Glutamatergic neuron (in vitro differentiated cells): ENCODE results near the gene HEPHL1. TPM values are rescaled to one million over a fixed set of nuclear protein-coding genes. Genes with fewer than 3 reads are reported as not detected.

Experiments used
- DNase-seq: peaks from one replicate; pipeline ENCODE4 v3.0.0; 2022
- H3K27ac Mint-ChIP-seq: one replicate; pipeline ENCODE4 v1.8.0; 2020; ENCODE audit warnings: mild to moderate bottlenecking, mixed read lengths, inconsistent platforms; ENCODE audit not compliant: unreplicated experiment
- H3K27me3 Mint-ChIP-seq: one replicate; pipeline ENCODE4 v1.8.0; 2020; ENCODE audit warnings: mild to moderate bottlenecking, moderate library complexity, mixed read lengths, inconsistent platforms; ENCODE audit not compliant: unreplicated experiment
- H3K36me3 Mint-ChIP-seq: one replicate; pipeline ENCODE4 v1.8.0; 2020; ENCODE audit warnings: mild to moderate bottlenecking, mixed read lengths, inconsistent platforms; ENCODE audit not compliant: unreplicated experiment
- H3K4me1 Mint-ChIP-seq: one replicate; pipeline ENCODE4 v1.8.0; 2020; ENCODE audit warnings: mild to moderate bottlenecking, low read depth, mixed read lengths, inconsistent platforms; ENCODE audit not compliant: unreplicated experiment
- H3K4me3 Mint-ChIP-seq: one replicate; pipeline ENCODE4 v1.8.0; 2020; ENCODE audit warnings: mild to moderate bottlenecking, mixed read lengths, inconsistent platforms; ENCODE audit not compliant: unreplicated experiment
- H3K9me3 Mint-ChIP-seq: one replicate; pipeline ENCODE4 v1.8.0; 2020; ENCODE audit warnings: mild to moderate bottlenecking, moderate library complexity, mixed read lengths, inconsistent platforms; ENCODE audit not compliant: unreplicated experiment
- total RNA-seq: library from RNA; stranded (reverse); fragmentation: NEBNext Ultra II Directional; extraction: Animal tissue kit (Norgen Biotek cat#: 25700); gene quantifications from one replicate; pipeline ENCODE4 v1.2.1, GENCODE V29; 2021; ENCODE audit not compliant: unreplicated experiment
- TF ChIP-seq, protein P1 (sequence below): fragments of 200-600 bp; sonication (generic); IDR thresholded peaks from one replicate; pipeline ENCODE4 v1.5.0; 2021; ENCODE audit not compliant: partially characterized antibody, unreplicated experiment

The HEPHL1 gene
- total RNA-seq, 1 donor from 2014 or later, result not detected

DNA sequence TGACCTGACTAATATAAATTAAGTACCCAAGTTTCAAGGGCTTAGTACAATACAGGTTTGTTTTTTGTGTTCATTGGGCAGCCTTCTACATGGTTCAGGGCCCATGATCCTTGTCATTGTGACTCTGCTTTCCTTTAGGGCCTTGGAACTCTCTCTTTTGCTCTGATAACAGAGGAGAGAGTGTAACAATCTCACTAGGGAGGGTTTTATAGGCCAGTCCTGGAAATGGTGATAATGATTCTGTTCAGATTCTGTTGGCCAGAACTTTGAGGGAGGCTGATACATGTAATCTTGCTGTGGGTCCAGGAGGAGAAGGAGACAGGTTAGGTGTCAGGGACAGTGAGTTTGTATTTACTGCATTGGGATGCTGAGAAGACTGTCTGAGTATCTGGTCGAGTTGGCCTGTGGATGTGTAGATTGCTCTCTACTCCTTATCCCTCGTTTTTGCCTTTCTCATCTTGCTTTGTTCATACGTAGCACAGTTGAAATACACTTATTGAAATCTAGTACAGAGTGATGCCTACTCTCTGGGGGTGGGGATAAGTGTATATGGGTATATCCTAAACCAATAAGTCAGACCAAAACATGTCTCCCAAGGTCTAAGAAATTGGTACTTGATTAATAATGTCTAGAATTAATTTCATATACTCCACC, 37.5 kb upstream of the HEPHL1 start:
- no peak overlapping the region for H3K27ac Mint-ChIP-seq
- H3K27me3 Mint-ChIP-seq, result peaks cover 2% of the 10 kb centered on the region
- TF ChIP-seq, protein P1, sequence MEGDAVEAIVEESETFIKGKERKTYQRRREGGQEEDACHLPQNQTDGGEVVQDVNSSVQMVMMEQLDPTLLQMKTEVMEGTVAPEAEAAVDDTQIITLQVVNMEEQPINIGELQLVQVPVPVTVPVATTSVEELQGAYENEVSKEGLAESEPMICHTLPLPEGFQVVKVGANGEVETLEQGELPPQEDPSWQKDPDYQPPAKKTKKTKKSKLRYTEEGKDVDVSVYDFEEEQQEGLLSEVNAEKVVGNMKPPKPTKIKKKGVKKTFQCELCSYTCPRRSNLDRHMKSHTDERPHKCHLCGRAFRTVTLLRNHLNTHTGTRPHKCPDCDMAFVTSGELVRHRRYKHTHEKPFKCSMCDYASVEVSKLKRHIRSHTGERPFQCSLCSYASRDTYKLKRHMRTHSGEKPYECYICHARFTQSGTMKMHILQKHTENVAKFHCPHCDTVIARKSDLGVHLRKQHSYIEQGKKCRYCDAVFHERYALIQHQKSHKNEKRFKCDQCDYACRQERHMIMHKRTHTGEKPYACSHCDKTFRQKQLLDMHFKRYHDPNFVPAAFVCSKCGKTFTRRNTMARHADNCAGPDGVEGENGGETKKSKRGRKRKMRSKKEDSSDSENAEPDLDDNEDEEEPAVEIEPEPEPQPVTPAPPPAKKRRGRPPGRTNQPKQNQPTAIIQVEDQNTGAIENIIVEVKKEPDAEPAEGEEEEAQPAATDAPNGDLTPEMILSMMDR, result no peak
- H3K36me3 Mint-ChIP-seq, result no peaks in the 10 kb centered on the region
- no peak for DNase-seq
- no peak overlapping the region for H3K4me3 Mint-ChIP-seq
- no peaks in the 10 kb centered on the region for H3K4me1 Mint-ChIP-seq
- no peaks in the 10 kb centered on the region for H3K9me3 Mint-ChIP-seq

DNA sequence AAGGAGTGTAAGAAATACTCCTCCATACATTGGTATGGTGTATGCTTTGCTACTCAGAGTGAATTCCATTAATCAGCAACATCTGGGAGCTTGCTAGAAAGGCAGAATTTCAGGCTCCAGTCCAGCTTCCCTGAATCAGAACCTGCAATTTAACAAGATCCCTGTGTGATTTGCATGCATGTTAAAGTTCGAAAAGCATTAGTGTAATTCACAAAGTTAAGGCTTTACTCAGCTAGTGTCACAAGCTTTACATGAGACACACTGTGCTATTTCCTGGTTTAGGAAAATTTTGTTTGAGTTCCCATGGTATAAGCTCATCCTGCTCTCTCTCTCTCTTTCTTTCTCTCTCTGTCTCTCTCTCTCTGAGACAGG, 37.0 kb upstream of the HEPHL1 start:
- no peak overlapping the region for H3K27ac Mint-ChIP-seq
- no peaks in the 10 kb centered on the region for H3K9me3 Mint-ChIP-seq
- no peaks in the 10 kb centered on the region for H3K36me3 Mint-ChIP-seq
- no peak for DNase-seq
- TF ChIP-seq, protein P1, result no peak
- no peak overlapping the region for H3K4me3 Mint-ChIP-seq
- H3K4me1 Mint-ChIP-seq, result no peaks in the 10 kb centered on the region
- H3K27me3 Mint-ChIP-seq, result peaks cover 2% of the 10 kb centered on the region

DNA sequence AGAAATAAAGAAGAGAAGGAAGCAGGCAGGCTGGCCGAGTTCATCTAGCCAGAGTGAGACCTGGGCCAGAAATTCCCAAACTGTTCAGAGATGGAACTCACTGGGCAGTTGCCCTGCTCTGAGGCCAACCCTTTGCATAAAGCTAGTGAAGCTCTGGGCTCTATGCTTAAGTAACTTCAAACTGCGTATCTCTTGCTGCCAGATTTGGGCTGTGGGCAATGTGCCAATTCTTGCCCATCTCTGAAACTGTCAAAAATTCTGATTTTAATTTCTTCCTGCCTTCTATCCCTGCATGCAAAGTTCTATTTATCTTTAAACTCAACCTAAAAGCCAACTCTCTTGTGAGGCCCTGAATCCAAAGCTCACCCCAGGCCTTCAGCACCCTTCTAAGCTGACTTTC, 36.2 kb upstream of the HEPHL1 start:
- no peak overlapping the region for H3K27ac Mint-ChIP-seq
- peaks cover 2% of the 10 kb centered on the region for H3K27me3 Mint-ChIP-seq
- no peaks in the 10 kb centered on the region for H3K9me3 Mint-ChIP-seq
- TF ChIP-seq, protein P1, result no peak
- H3K4me1 Mint-ChIP-seq, result no peaks in the 10 kb centered on the region
- no peak for DNase-seq
- H3K36me3 Mint-ChIP-seq, result no peaks in the 10 kb centered on the region
- H3K4me3 Mint-ChIP-seq, result no peak overlapping the region

DNA sequence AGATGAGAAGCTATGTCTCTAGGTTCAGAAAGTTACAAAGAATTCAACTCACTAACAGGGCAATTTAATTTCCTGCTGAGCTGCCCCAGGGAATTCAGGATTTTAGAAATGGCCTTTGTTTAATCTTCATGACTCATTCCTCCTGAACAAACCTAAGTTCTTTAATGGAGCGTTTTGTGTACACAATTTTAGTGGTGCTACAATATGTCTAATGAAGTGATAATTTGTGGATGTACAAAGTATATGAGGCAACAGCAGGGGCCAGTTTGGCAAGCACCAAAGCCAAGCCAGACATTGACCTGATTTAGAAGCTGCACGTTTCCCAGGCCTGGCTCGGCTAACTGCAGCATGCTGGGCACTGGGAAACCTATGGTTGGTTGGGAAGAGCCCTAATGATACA, 34.4 kb upstream of the HEPHL1 start:
- Mint-ChIP-seq H3K27ac (no peak overlapping the region), H3K36me3 (no peaks in the 10 kb centered on the region), H3K4me1 (no peaks in the 10 kb centered on the region), H3K4me3 (no peak overlapping the region), H3K9me3 (no peaks in the 10 kb centered on the region), H3K27me3 (peaks cover 2% of the 10 kb centered on the region)
- no peak for DNase-seq
- TF ChIP-seq, protein P1, result no peak

DNA sequence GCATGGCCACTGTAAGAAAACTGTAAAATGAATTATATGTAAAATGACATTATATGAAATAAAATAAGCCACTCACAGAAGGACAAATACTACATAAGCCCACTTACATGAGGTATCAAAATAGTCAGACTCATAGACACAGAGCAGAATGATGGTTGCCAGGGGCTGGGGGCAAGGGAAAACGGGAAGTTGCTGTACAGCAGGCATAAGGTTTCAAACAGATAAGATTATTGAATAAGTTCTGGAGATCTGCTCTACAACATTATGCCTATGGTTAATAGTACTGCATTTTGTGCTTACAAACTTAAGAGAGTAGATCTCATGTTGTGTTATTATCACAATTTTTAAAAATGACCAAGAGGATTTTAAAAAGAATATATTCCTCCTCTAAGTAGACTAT, 32.7 kb upstream of the HEPHL1 start:
- Mint-ChIP-seq H3K36me3 (no peaks in the 10 kb centered on the region), H3K27me3 (peaks cover 2% of the 10 kb centered on the region), H3K4me1 (no peaks in the 10 kb centered on the region), H3K4me3 (no peak overlapping the region), H3K9me3 (no peaks in the 10 kb centered on the region), H3K27ac (no peak overlapping the region)
- TF ChIP-seq, protein P1, result no peak
- DNase-seq, result no peak
